SK-N-SH treated with all-trans-retinoic acid at 6 μM for 48 hours (cell line): ENCODE results near the gene CIT.

Source experiments
- ATAC-seq: fragments of 200-7000 bp; cut with Tn5 transposase; 3 replicates; pipeline ENCODE4 v1.9.1; 2020; ENCODE audit warnings: mild to moderate bottlenecking, moderate library complexity
- ARNTL ChIP-seq: fragments of 450-650 bp; formaldehyde crosslinking; IDR thresholded peaks from 2 replicates; pipeline ENCODE4 v1.5.0; 2020; ENCODE audit warnings: low read depth, mild to moderate bottlenecking, moderate library complexity, borderline replicate concordance
- BACH2 ChIP-seq: fragments of 250-450 bp; sonication (Bioruptor Pico); IDR thresholded peaks from 2 replicates; pipeline ENCODE4 v1.9.0; 2021; ENCODE audit warnings: mild to moderate bottlenecking, borderline replicate concordance
- CSDC2 ChIP-seq: fragments of 250-450 bp; sonication (Bioruptor Pico); IDR thresholded peaks from 2 replicates; pipeline ENCODE4 v1.5.0; 2020; ENCODE audit warnings: mild to moderate bottlenecking, moderate library complexity
- ESRRG ChIP-seq: fragments of 250-450 bp; sonication (Bioruptor Pico); IDR thresholded peaks from 2 replicates; pipeline ENCODE4 v1.6.1; 2021; ENCODE audit warnings: mild to moderate bottlenecking
- GLIS3 ChIP-seq: fragments of 250-450 bp; sonication (Bioruptor Pico); IDR thresholded peaks from 2 replicates; pipeline ENCODE4 v1.5.0; 2020; ENCODE audit warnings: mild to moderate bottlenecking, moderate library complexity
- ISL1 ChIP-seq: fragments of 250-450 bp; sonication (Bioruptor Pico); IDR thresholded peaks from 2 replicates; pipeline ENCODE4 v2.1.2; 2022; ENCODE audit warnings: mild to moderate bottlenecking, moderate library complexity
- OSR1 ChIP-seq: fragments of 250-450 bp; sonication (Bioruptor Pico); IDR thresholded peaks from 2 replicates; pipeline ENCODE4 v1.8.0; 2022; ENCODE audit warnings: moderate library complexity, mild to moderate bottlenecking, inconsistent platforms
- PATZ1 ChIP-seq: fragments of 250-450 bp; sonication (Bioruptor Pico); IDR thresholded peaks from 2 replicates; pipeline ENCODE4 v1.8.0; 2020; ENCODE audit warnings: mild to moderate bottlenecking, moderate library complexity, borderline replicate concordance
- POU6F1 ChIP-seq: fragments of 250-450 bp; sonication (Bioruptor Pico); IDR thresholded peaks from 2 replicates; pipeline ENCODE4 v1.8.0; 2021; ENCODE audit warnings: low read depth, mild to moderate bottlenecking, moderate library complexity, borderline replicate concordance
- PPARA ChIP-seq: fragments of 250-450 bp; sonication (Bioruptor Pico); IDR thresholded peaks from 2 replicates; pipeline ENCODE4 v1.5.0; 2020; ENCODE audit warnings: mild to moderate bottlenecking, borderline replicate concordance
- RARB ChIP-seq: fragments of 250-450 bp; sonication (Bioruptor Pico); IDR thresholded peaks from 2 replicates; pipeline ENCODE4 v1.8.0; 2021; ENCODE audit warnings: mild to moderate bottlenecking, moderate library complexity
- TCF4 ChIP-seq: fragments of 250-450 bp; sonication (Bioruptor Pico); IDR thresholded peaks from 2 replicates; pipeline ENCODE4 v1.8.0; 2021; ENCODE audit warnings: mild to moderate bottlenecking, moderate library complexity, borderline replicate concordance
- TOX ChIP-seq: fragments of 250-450 bp; sonication (Bioruptor Pico); IDR thresholded peaks from 2 replicates; pipeline ENCODE4 v1.8.0; 2021; ENCODE audit warnings: mild to moderate bottlenecking, moderate library complexity, borderline replicate concordance
- TSHZ2 ChIP-seq: fragments of 250-450 bp; sonication (Bioruptor Pico); IDR thresholded peaks from 2 replicates; pipeline ENCODE4 v1.5.0; 2020; ENCODE audit warnings: mild to moderate bottlenecking, moderate library complexity
- ZC3H10 ChIP-seq: fragments of 250-450 bp; sonication (Bioruptor Pico); IDR thresholded peaks from 2 replicates; pipeline ENCODE4 v1.5.1; 2021; ENCODE audit warnings: mild to moderate bottlenecking, moderate library complexity
- ZFP3 ChIP-seq: fragments of 250-450 bp; sonication (Bioruptor Pico); IDR thresholded peaks from 2 replicates; pipeline ENCODE4 v1.5.0; 2020; ENCODE audit warnings: mild to moderate bottlenecking, moderate library complexity
- ZFP30 ChIP-seq: fragments of 450-650 bp; formaldehyde crosslinking; IDR thresholded peaks from 2 replicates; pipeline ENCODE4 v1.5.0; 2022; ENCODE audit warnings: mild to moderate bottlenecking, moderate library complexity
- ZNF565 ChIP-seq: fragments of 450-650 bp; formaldehyde crosslinking; conservative IDR thresholded peaks from 2 replicates; pipeline ENCODE4 v1.5.0; 2020; ENCODE audit warnings: low read depth, mild to moderate bottlenecking, moderate library complexity
- ZNF8 ChIP-seq: fragments of 450-650 bp; formaldehyde crosslinking; IDR thresholded peaks from 2 replicates; pipeline ENCODE4 v1.5.0; 2020; ENCODE audit warnings: mild to moderate bottlenecking, moderate library complexity

The CIT gene

GRCh38 chr12:119725523-119725922 is 151.6 kb downstream of the CIT start:
- no peak for ATAC-seq
- no peak for TF ChIP-seq TSHZ2
- no peak for TF ChIP-seq OSR1 (CRISPR knock-in tag)
- TF ChIP-seq ESRRG (CRISPR knock-in tag), result no peak
- TF ChIP-seq ZNF8, result no peak
- no peak for TF ChIP-seq RARB (CRISPR knock-in tag)
- TF ChIP-seq ARNTL (CRISPR knock-in tag), result no peak
- TF ChIP-seq PPARA, result no peak
- TF ChIP-seq ZFP3 (CRISPR knock-in tag), result no peak
- TF ChIP-seq TCF4, result no peak

GRCh38 chr12:119721306-119721705 is 155.8 kb downstream of the CIT start:
- no peak for ATAC-seq

More at GRCh38 chr12:119721306-119721705, 155.8 kb downstream of the CIT start:
- TF ChIP-seq ZC3H10 (no peak), RARB (CRISPR knock-in tag) (no peak), ZFP3 (CRISPR knock-in tag) (no peak), ISL1 (CRISPR knock-in tag) (no peak), POU6F1 (no peak), PATZ1 (CRISPR knock-in tag) (no peak), ARNTL (CRISPR knock-in tag) (no peak), GLIS3 (CRISPR knock-in tag) (no peak), TSHZ2 (no peak), TOX (CRISPR knock-in tag) (no peak), OSR1 (CRISPR knock-in tag) (no peak), CSDC2 (CRISPR knock-in tag) (no peak), ZNF565 (no peak), BACH2 (no peak), ZFP30 (CRISPR knock-in tag) (no peak), ESRRG (CRISPR knock-in tag) (no peak)
